Hepatocyte (in vitro differentiated cells): Measurements from ENCODE around the gene INPP4B.

Source experiments
- CTCF ChIP-seq: fragments of 200-600 bp; sonication (generic); IDR thresholded peaks from 2 replicates; pipeline ENCODE4 v1.5.1; 2016; ENCODE audit warnings: antibody characterized with exemption, mild to moderate bottlenecking; ENCODE audit not compliant: poor library complexity
- EZH2 ChIP-seq: fragments of 200-600 bp; sonication (generic); IDR thresholded peaks from 2 replicates; pipeline ENCODE4 v1.6.1; 2016; ENCODE audit warnings: antibody characterized with exemption, mild to moderate bottlenecking, borderline replicate concordance
- EZH2phosphoT487 ChIP-seq: fragments of 200-600 bp; sonication (generic); IDR thresholded peaks from one replicate; pipeline ENCODE4 v1.6.1; 2018; ENCODE audit warnings: antibody characterized with exemption, mild to moderate bottlenecking, low read depth, moderate library complexity; ENCODE audit not compliant: unreplicated experiment, severe bottlenecking

- TF ChIP-seq EZH2 (no peak), CTCF (no peak), EZH2phosphoT487 (no peak)
Observed at GRCh38 chr4:142554412-142554811, 291.7 kb downstream of the INPP4B start.
